DMS53 (cell line): Measurements from ENCODE around the gene SYNE1.
"Not testable (repeated sequence)": the region's sequence is repeated elsewhere in the genome, so short reads cannot be mapped to it uniquely, and the experiment has no call there.

ENCODE experiments used
- DNase-seq: peaks from one replicate; lab custom pipeline; 2025; lab: John Stamatoyannopoulos, UW

The SYNE1 gene

GRCh38 chr6:152098683-152099082, 538.5 kb downstream of the SYNE1 start:
- no peak for DNase-seq

GRCh38 chr6:152096863-152097496, 540.2 kb downstream of the SYNE1 start:
- DNase-seq = no peak

- peak; percentile 89 for DNase-seq
Observed at GRCh38 chr6:152094992-152095592, 542.1 kb downstream of the SYNE1 start.

GRCh38 chr6:152094276-152094675, 542.9 kb downstream of the SYNE1 start:
- DNase-seq = no peak

GRCh38 chr6:152093711-152094110, 543.5 kb downstream of the SYNE1 start:
- DNase-seq = no peak

- no peak for DNase-seq
Observed at GRCh38 chr6:152091851-152092341, 545.3 kb downstream of the SYNE1 start.

GRCh38 chr6:152091201-152091600, 546.0 kb downstream of the SYNE1 start:
- DNase-seq = peak; percentile 45

GRCh38 chr6:152089992-152090391, 547.2 kb downstream of the SYNE1 start:
- DNase-seq = no peak

- DNase-seq = no peak
Observed at GRCh38 chr6:152087701-152088100, 549.5 kb downstream of the SYNE1 start.

- no peak for DNase-seq
Observed at GRCh38 chr6:152087096-152087495, 550.1 kb downstream of the SYNE1 start.

GRCh38 chr6:152086223-152086873, 550.8 kb downstream of the SYNE1 start:
- DNase-seq = peak; percentile 54

GRCh38 chr6:152085451-152085921, 551.7 kb downstream of the SYNE1 start:
- DNase-seq = peak; percentile 69

GRCh38 chr6:152078804-152079203, 558.4 kb downstream of the SYNE1 start:
- no peak for DNase-seq

GRCh38 chr6:152078001-152078400, 559.2 kb downstream of the SYNE1 start:
- DNase-seq = no peak

- DNase-seq = not testable (repeated sequence)
Observed at GRCh38 chr6:152076242-152076641, 560.9 kb downstream of the SYNE1 start.

- no peak for DNase-seq
Observed at GRCh38 chr6:152071843-152072242, 565.3 kb downstream of the SYNE1 start.
